ENCODE results near the gene ATP11C.
"Not testable (repeated sequence)": the region's sequence is repeated elsewhere in the genome, so short reads cannot be mapped to it uniquely, and the experiment has no call there.

Gene ATP11C

GRCh38 chrX:139924069-139924695 lies 8.7 kb downstream of the ATP11C start:
- DNase-seq: no peak

- not testable (repeated sequence) for DNase-seq
These were observed 11.7 kb downstream of the ATP11C start for GRCh38 chrX:139921142-139921541.

GRCh38 chrX:139920316-139920715 lies 12.5 kb downstream of the ATP11C start:
- DNase-seq: no peak

- DNase-seq: no peak
These were observed 18.4 kb downstream of the ATP11C start for GRCh38 chrX:139914421-139914820.

- no peak for DNase-seq
These were observed 23.1 kb downstream of the ATP11C start for GRCh38 chrX:139909712-139910111.

GRCh38 chrX:139907078-139907477 lies 25.8 kb downstream of the ATP11C start:
- DNase-seq: no peak

GRCh38 chrX:139905743-139906142 lies 27.1 kb downstream of the ATP11C start:
- no peak for DNase-seq

- DNase-seq: no peak
These were observed 27.8 kb downstream of the ATP11C start for GRCh38 chrX:139905051-139905450.

- no peak for DNase-seq
These were observed 29.6 kb downstream of the ATP11C start for GRCh38 chrX:139903210-139903609.

- no peak for DNase-seq
These were observed 30.3 kb downstream of the ATP11C start for GRCh38 chrX:139902559-139902958.

- DNase-seq: no peak
These were observed 34.5 kb downstream of the ATP11C start for GRCh38 chrX:139898334-139898733.

- no peak for DNase-seq
These were observed 40.3 kb downstream of the ATP11C start for GRCh38 chrX:139892512-139892911.

GRCh38 chrX:139890991-139891700 lies 41.7 kb downstream of the ATP11C start:
- no peak for DNase-seq

- no peak for DNase-seq
These were observed 43.1 kb downstream of the ATP11C start for GRCh38 chrX:139889760-139890159.

- DNase-seq: no peak
These were observed 48.9 kb downstream of the ATP11C start for GRCh38 chrX:139883984-139884383.

- DNase-seq: no peak
These were observed 50.6 kb downstream of the ATP11C start for GRCh38 chrX:139882299-139882698.

GRCh38 chrX:139881572-139881971 lies 51.3 kb downstream of the ATP11C start:
- no peak for DNase-seq

- no peak for DNase-seq
These were observed 51.7 kb downstream of the ATP11C start for GRCh38 chrX:139881130-139881529.

- DNase-seq: no peak
These were observed 55.0 kb downstream of the ATP11C start for GRCh38 chrX:139877710-139878414.

GRCh38 chrX:139875841-139876240 lies 57.0 kb downstream of the ATP11C start:
- no peak for DNase-seq

- DNase-seq: no peak
These were observed 63.1 kb downstream of the ATP11C start for GRCh38 chrX:139869796-139870195.

GRCh38 chrX:139864640-139865039 lies 68.2 kb downstream of the ATP11C start:
- DNase-seq: no peak

- no peak for DNase-seq
These were observed 70.6 kb downstream of the ATP11C start for GRCh38 chrX:139862208-139862607.

- DNase-seq: not testable (repeated sequence)
These were observed 76.0 kb downstream of the ATP11C start for GRCh38 chrX:139856826-139857225.

Data from femur (tissue), 1 donor.